Measurements from ENCODE around the gene UBE2E3.

DNA sequence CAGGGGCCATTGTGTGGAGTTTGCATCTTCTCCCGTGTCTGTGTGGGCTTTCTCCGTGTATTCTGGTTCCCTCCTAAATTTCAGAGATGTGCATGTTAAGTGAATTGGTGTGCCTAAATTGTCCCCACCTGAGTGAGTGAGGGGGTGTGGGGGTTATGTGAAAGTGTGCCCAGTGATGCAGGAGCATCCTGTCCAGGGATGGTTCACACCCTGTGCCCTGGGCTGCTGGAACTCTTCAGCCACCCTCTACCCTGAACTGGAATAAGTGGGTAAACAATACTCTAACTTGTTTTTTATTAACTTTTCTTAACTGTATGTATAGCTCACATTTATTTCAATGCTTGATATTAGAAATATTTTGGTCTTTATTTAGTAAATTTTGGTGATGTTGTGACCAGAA, 56.0 kb downstream of the UBE2E3 start:
- TF ChIP-seq POLR2A (IDR thresholded peaks at IDR 0.05) (no peak), CTCF (IDR thresholded peaks at IDR 0.05) (no peak)

Measured in lower leg skin (tissue), 3 donors.